Activated T-helper 1 cell treated with anti-CD3 and anti-CD28 coated beads, Interleukin-12 subunit alpha, Interleukin-12 subunit beta, Interleukin-2, Interleukin-4 antibody, amounts not matched to agents 30 ng/mL and 10 ng/mL and 1 ng/mL, durations not matched to agents 14 hours and 24 hours and 36 hours (primary cell): ENCODE results near the gene MTFMT. TPM values are rescaled to one million over a fixed set of nuclear protein-coding genes. Genes with fewer than 3 reads are reported as not detected.
A peak's percentile ranks its signal among the peaks of the same experiment; 100 is the strongest.

Experiments used
- DNase-seq: peaks from one replicate; pipeline ENCODE4 v3.0.0; 2021; ENCODE audit warnings: low spot score
- H3K27ac Mint-ChIP-seq: one replicate; pipeline ENCODE4 v1.8.0; 2021; ENCODE audit warnings: mild to moderate bottlenecking, mixed read lengths
- H3K27me3 Mint-ChIP-seq: one replicate; pipeline ENCODE4 v1.8.0; 2022; ENCODE audit warnings: mild to moderate bottlenecking, moderate library complexity, mixed read lengths; ENCODE audit not compliant: insufficient read depth
- H3K36me3 Mint-ChIP-seq: one replicate; pipeline ENCODE4 v1.8.0; 2021; ENCODE audit warnings: low read depth, mixed read lengths
- H3K4me1 Mint-ChIP-seq: one replicate; pipeline ENCODE4 v1.8.0; 2021; ENCODE audit warnings: low read depth, mixed read lengths
- H3K4me3 Mint-ChIP-seq: one replicate; pipeline ENCODE4 v1.8.0; 2021; ENCODE audit warnings: mild to moderate bottlenecking, moderate library complexity, mixed read lengths
- H3K9me3 Mint-ChIP-seq: one replicate; pipeline ENCODE4 v1.8.0; 2021; ENCODE audit warnings: mixed read lengths
- intact Hi-C: fragments of 100-400 bp; cut with micrococcal nuclease; formaldehyde crosslinking; loops from one replicate; pipeline ENCODE4 v1.15.1; 2024
- total RNA-seq: library from RNA; stranded (reverse); gene quantifications from 2 replicates; pipeline ENCODE4 v1.2.3, GENCODE V29; 2022

Gene MTFMT
- total RNA-seq, 1 donor from 2014 or later, result 18.8 TPM

GRCh38 chr15:64985366-64986033 lies 43.9 kb downstream of the MTFMT start:
- Mint-ChIP-seq H3K4me3 (peak overlapping the region; percentile 6), H3K36me3 (peaks cover 15% of the 10 kb centered on the region), H3K4me1 (peaks cover 47% of the 10 kb centered on the region), H3K27me3 (no peaks in the 10 kb centered on the region), H3K9me3 (no peaks in the 10 kb centered on the region), H3K27ac (no peak overlapping the region)
- intact Hi-C loops, result no loop called here
- DNase-seq, result no peak

GRCh38 chr15:64982472-64982871 lies 47.0 kb downstream of the MTFMT start:
- intact Hi-C loops, result no loop called here
- no peak for DNase-seq
- Mint-ChIP-seq H3K4me3 (no peak overlapping the region), H3K9me3 (no peaks in the 10 kb centered on the region), H3K36me3 (peaks cover 25% of the 10 kb centered on the region), H3K4me1 (peaks cover 27% of the 10 kb centered on the region), H3K27ac (no peak overlapping the region), H3K27me3 (no peaks in the 10 kb centered on the region)

GRCh38 chr15:64981812-64982431 lies 47.5 kb downstream of the MTFMT start:
- H3K36me3 Mint-ChIP-seq, result peaks cover 25% of the 10 kb centered on the region
- H3K27me3 Mint-ChIP-seq, result no peaks in the 10 kb centered on the region
- DNase-seq, result no peak
- no peak overlapping the region for H3K4me3 Mint-ChIP-seq
- intact Hi-C loops, result no loop called here
- H3K27ac Mint-ChIP-seq, result no peak overlapping the region
- H3K4me1 Mint-ChIP-seq, result peaks cover 22% of the 10 kb centered on the region
- H3K9me3 Mint-ChIP-seq, result no peaks in the 10 kb centered on the region

DNA sequence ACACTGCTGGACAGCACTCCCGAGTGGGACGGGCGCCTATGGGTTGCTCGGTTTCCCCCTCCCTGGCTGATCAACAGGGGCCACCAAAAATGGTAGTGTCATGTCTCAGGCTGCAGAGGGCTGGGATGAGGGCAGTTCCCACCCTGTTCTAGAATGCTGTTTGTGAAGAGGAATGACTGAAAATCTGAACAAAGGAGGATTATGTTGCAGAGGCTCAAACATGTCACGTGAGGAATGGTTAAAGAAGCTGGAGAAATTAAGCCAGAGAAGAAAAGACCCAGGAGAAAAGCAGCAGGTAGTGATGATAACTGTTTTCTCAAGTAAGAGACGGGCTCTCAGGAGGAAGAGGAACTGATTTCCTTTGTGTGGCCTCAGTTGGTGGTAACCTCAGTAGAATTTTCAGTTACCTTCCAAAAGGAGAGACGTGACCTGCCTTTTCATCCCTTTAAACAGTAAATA lies 50.2 kb downstream of the MTFMT start:
- Mint-ChIP-seq H3K4me1 (peaks cover 11% of the 10 kb centered on the region), H3K27ac (no peak overlapping the region), H3K36me3 (peaks cover 30% of the 10 kb centered on the region), H3K4me3 (no peak overlapping the region), H3K9me3 (no peaks in the 10 kb centered on the region), H3K27me3 (no peaks in the 10 kb centered on the region)
- DNase-seq, result no peak
- intact Hi-C loops, result no loop called here

DNA sequence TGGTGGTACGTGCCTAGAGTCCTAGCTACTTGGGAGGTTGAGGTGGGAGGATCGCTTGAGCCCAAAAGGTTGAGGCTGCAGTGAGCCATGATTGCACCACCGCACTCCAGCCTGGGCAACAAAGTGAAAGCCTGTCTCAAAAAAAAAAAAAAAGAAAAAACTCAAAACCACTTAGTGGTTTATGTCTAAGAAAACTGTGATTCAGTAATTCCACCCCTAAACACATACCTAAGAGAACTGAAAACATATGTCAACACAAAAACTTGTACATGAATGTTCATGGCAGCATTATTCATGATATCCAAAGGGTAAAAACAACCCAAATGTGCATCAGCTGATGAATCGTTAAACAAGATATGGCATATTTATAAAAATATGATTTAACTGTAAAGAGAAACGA lies 54.0 kb downstream of the MTFMT start:
- Mint-ChIP-seq H3K4me1 (peaks cover 7% of the 10 kb centered on the region), H3K4me3 (no peak overlapping the region), H3K27me3 (no peaks in the 10 kb centered on the region), H3K27ac (peak overlapping the region; percentile 55), H3K36me3 (peaks cover 35% of the 10 kb centered on the region), H3K9me3 (no peaks in the 10 kb centered on the region)
- no peak for DNase-seq
- intact Hi-C loops, result loop anchor here (2.0 kb wide), 1 partner anchor 13 kb away; the partner anchor contains the start of gene SPG21

DNA sequence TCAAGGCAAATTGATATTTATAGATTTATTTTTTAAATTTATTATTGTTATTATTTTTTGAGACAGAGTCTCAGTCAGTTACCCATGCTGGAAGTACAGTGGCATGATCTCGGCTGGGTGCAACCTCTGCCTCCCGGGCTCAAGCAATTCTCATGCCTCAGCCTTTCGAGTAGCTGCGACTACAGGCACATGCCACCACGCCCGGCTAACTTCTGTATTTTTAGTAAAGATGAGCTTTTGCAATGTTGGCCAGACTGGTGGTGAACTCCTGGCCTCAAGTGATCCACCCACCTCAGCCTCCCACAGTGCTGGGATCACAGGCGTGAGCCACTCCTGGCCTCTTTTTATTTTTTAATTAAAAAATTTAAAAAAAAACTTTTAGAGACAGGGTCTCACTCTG lies 58.7 kb downstream of the MTFMT start:
- Mint-ChIP-seq H3K4me3 (no peak overlapping the region), H3K36me3 (peaks cover 36% of the 10 kb centered on the region), H3K4me1 (peaks cover 5% of the 10 kb centered on the region), H3K27ac (no peak overlapping the region), H3K27me3 (no peaks in the 10 kb centered on the region), H3K9me3 (no peaks in the 10 kb centered on the region)
- DNase-seq, result no peak
- intact Hi-C loops, result no loop called here

DNA sequence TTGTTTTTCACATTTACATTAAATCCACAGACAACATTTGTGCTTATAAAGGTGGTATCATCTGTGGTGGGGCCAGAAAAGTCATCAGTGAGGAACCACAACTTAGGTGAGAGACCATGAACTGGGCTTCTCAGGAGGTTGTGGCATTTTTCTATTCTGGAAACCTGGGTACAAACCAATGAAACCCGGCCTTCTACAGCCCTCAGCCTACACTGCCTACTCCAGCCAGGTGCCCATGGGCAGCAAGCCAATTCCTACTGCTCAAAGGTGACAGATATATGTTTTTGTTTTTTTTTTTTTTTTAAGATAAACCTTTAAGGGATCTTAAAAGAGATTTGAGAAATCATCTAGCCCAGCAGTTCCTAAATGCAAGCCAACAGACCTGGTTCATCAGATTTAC lies 60.0 kb downstream of the MTFMT start:
- H3K36me3 Mint-ChIP-seq, result peaks cover 42% of the 10 kb centered on the region
- DNase-seq, result no peak
- intact Hi-C loops, result no loop called here
- no peaks in the 10 kb centered on the region for H3K27me3 Mint-ChIP-seq
- H3K4me1 Mint-ChIP-seq, result no peaks in the 10 kb centered on the region
- H3K27ac Mint-ChIP-seq, result no peak overlapping the region
- no peaks in the 10 kb centered on the region for H3K9me3 Mint-ChIP-seq
- H3K4me3 Mint-ChIP-seq, result no peak overlapping the region

DNA sequence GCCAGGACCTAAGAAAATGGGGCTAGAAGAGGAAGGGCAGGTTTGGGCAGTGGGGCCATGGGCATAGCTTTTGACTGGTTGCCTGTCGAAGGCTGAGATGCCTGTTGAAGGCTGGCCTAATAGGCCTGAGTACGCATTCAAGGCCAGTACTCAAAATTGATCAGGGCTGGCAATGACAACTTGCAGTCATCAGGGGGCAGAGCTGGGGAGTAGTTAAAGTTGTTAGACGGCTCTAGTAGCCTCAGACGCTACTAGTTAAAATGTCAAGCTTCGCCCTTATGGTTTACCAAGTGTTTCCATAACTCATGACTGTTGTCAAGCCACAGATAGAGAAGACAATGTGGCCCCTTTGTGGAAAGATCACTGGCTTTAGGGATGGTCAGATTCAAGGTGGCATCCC lies 68.4 kb downstream of the MTFMT start:
- Mint-ChIP-seq H3K4me3 (no peak overlapping the region), H3K4me1 (no peaks in the 10 kb centered on the region), H3K9me3 (no peaks in the 10 kb centered on the region), H3K27ac (no peak overlapping the region), H3K36me3 (peaks cover 51% of the 10 kb centered on the region), H3K27me3 (no peaks in the 10 kb centered on the region)
- DNase-seq, result no peak
- intact Hi-C loops, result no loop called here

DNA sequence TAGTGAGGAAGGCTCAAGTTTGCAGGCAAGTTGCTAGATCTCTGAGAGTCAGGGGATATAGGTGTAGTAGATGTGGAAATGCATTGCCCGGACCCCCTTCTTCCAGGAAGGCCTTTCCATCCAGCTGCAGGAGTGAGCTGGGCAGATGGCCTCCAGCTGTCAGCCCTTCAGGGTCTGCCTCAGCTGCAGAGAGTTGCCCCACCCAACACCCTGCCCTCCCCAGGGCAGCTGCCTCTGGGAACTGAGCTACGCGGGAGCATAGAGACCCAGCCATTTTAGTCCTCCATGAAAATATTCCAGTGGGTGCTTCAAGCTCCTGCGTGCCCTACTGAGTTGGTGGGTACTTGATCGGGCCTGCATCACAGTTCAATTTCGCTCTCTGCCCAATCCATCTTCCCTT lies 69.3 kb downstream of the MTFMT start:
- Mint-ChIP-seq H3K36me3 (peaks cover 52% of the 10 kb centered on the region), H3K4me1 (no peaks in the 10 kb centered on the region), H3K9me3 (no peaks in the 10 kb centered on the region), H3K27me3 (no peaks in the 10 kb centered on the region), H3K27ac (no peak overlapping the region), H3K4me3 (no peak overlapping the region)
- intact Hi-C loops, result no loop called here
- no peak for DNase-seq

DNA sequence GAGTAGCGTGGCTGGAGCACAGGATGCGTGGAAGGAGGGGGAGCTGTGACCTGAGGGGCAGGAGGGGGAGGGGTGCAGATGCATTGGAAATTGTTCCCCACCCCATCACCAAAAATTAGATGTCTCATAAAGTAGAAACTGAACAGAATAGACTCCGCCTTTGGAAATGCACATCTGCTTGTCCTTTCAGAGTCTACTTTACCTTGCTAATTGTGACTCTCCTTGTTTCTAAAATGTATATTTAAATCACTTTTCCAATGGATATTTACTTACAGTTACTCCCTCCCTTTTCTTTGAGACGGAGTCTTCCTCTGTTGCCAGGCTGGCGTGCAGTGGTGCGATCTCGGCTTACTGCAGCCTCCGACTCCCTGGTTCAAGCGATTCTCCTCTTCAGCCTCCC lies 70.3 kb downstream of the MTFMT start:
- H3K27me3 Mint-ChIP-seq, result peaks cover 2% of the 10 kb centered on the region
- no peak overlapping the region for H3K4me3 Mint-ChIP-seq
- no peaks in the 10 kb centered on the region for H3K4me1 Mint-ChIP-seq
- intact Hi-C loops, result no loop called here
- no peak for DNase-seq
- H3K27ac Mint-ChIP-seq, result no peak overlapping the region
- H3K36me3 Mint-ChIP-seq, result peaks cover 43% of the 10 kb centered on the region
- H3K9me3 Mint-ChIP-seq, result no peaks in the 10 kb centered on the region

DNA sequence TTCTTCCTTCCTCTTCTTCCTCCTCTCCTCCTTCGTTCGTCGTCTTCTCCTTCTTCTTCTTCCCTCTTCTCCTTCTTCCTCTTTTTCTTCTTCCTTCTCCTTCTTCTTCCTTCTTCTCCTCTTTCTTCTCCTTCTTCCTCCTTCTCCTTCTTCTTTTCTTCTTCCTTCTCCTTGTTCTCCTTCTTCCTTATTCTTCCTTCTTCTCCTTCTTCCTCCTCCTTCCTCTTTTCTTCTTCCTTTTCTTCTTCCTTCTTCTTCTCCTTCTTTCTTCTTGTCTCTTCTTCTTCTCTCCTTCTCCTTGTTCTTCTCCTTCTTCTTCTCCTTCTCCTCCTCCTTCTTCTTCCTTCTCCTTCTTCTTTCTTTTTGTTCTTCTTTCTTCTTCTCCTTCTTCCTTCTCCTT lies 75.0 kb downstream of the MTFMT start:
- Mint-ChIP-seq H3K27ac (no peak overlapping the region), H3K27me3 (peaks cover 2% of the 10 kb centered on the region), H3K9me3 (no peaks in the 10 kb centered on the region), H3K4me1 (no peaks in the 10 kb centered on the region), H3K4me3 (no peak overlapping the region), H3K36me3 (peaks cover 15% of the 10 kb centered on the region)
- intact Hi-C loops, result no loop called here
- DNase-seq, result no peak

DNA sequence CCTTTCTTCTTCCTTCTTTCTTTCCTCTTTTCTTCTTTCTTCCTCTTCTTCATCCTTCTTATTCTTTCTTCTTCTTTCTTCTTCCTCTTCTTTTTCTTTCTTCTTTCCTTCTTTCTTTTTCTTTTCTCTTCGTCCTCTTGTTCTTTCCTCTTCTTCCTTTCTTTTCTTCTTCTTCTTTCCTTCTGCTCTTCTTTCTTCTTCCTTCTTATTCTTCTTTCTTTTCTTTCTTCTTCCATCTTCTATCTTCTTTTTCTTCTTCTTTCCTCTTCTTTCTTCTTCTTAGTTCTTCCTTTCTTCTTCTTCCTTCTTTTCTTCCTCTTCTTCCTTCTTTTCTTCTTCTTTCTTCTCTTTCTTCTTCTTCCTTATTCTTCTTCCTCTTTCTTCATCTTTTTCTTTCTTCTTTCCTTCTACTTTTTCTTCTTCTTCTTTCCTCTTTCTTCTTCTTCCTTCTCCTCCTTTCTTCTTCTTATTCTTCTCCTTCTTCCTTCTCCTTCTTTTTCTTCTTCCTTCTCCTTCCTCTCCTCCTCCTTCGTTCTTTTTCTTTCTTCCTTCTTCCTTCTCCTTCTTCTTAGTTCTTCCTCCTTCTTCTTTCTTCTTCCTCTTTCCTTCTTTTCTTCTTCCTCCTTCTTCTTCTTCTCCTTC lies 77.5 kb downstream of the MTFMT start:
- Mint-ChIP-seq H3K4me1 (no peaks in the 10 kb centered on the region), H3K27me3 (peaks cover 2% of the 10 kb centered on the region), H3K9me3 (no peaks in the 10 kb centered on the region), H3K4me3 (no peak overlapping the region), H3K27ac (no peak overlapping the region), H3K36me3 (peaks cover 9% of the 10 kb centered on the region)
- intact Hi-C loops, result no loop called here
- DNase-seq, result no peak
